ENCODE measurements around the gene MBLAC1. TPM values are rescaled to one million over a fixed set of nuclear protein-coding genes. Genes with fewer than 3 reads are reported as not detected.
A peak's percentile ranks its signal among the peaks of the same experiment; 100 is the strongest.

MBLAC1 gene
- total and polyA plus RNA-seq, 9 of the 15 experiments (the other 6 are each of a cell fraction or from before 2014, with no cell fraction given) = 0.03 to 3.1 (median 0.52) TPM

DNA sequence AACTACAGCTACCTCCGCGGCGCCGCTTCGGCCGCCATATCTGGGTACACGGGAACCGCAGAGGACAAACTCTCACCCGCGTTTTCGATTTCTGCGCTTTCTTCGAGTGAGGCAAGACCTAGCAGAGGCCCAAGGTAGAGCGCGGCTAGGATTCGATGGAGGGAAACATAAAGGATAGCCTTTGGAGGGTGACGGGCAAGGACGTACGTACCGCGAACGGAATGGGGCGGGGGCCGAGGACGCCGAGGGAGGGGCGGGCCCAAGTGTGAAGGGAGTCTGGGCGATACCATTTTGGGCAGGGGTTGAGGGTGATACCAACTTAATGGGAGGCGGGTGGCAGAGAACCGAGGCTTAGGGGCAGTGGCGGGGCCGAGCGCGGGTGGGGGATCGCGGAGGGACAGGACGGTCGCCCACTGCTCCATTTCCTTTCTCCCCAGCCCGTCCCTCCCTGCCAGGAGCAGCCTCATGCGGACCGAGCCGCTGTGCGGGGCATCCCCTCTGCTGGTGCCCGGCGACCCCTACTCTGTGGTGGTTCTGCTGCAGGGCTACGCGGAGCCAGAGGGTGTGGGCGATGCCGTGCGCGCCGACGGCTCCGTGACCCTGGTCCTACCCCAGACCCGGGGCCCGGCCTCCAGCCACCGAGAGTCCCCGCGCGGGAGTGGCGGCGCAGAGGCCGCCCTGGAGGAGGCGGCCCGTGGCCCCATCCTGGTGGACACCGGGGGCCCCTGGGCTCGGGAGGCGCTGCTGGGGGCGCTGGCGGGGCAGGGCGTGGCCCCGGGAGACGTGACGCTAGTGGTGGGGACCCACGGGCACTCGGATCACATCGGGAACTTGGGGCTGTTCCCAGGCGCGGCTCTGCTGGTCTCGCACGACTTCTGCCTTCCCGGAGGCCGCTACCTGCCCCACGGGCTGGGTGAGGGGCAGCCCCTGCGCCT, at the start of gene MBLAC1 (continued):
- TF ChIP-seq E2F1 (CRISPR knock-in tag; IDR thresholded peaks at IDR 0.05) (0 out of 2 replicates have a peak, but pooled peaks have one; percentile 9), GATAD2A (IDR thresholded peaks at IDR 0.05) (peak; percentile 27; the same call in 1 of the 2 replicates), TARDBP (IDR thresholded peaks at IDR 0.05) (no peak), SMC3 (conservative IDR thresholded peaks at IDR 0.05; ENCODE audit: insufficient read depth, low read depth, low read length) (no peak), SMARCB1 (IDR thresholded peaks at IDR 0.05; ENCODE audit: insufficient read length, low read depth) (no peak), TOE1 (IDR thresholded peaks at IDR 0.05; ENCODE audit: borderline replicate concordance) (peak; percentile 84), TOE1 (CRISPR knock-in tag; IDR thresholded peaks at IDR 0.05; ENCODE audit: borderline replicate concordance, low read depth) (no peak), ILK (tag; IDR thresholded peaks at IDR 0.05; ENCODE audit: borderline replicate concordance, low read depth) (no peak), DIDO1 (tag; IDR thresholded peaks at IDR 0.05; ENCODE audit: low read depth) (0 out of 2 replicates have a peak, but pooled peaks have one; percentile 26), TSC22D4 (tag; IDR thresholded peaks at IDR 0.05) (no peak), KDM2B (CRISPR knock-in tag; IDR thresholded peaks at IDR 0.05) (peak; percentile 68; the same call in 1 of the 2 replicates), SP2 (IDR thresholded peaks at IDR 0.05; ENCODE audit: extremely low read depth, low read depth, low read length, poor library complexity, severe bottlenecking) (no peak), ZNF354B (CRISPR knock-in tag; IDR thresholded peaks at IDR 0.05) (no peak), PATZ1 (CRISPR knock-in tag; IDR thresholded peaks at IDR 0.05; ENCODE audit: borderline replicate concordance) (no peak), RBM39 (optimal IDR thresholded peaks at IDR 0.05; ENCODE audit: low read depth, low read length) (no peak), MAFK (IDR thresholded peaks at IDR 0.05; ENCODE audit: low read length) (no peak), ZNF277 (CRISPR knock-in tag; IDR thresholded peaks at IDR 0.05; ENCODE audit: borderline replicate concordance) (no peak), FOXJ3 (CRISPR knock-in tag; IDR thresholded peaks at IDR 0.05) (no peak), YY1 (IDR thresholded peaks at IDR 0.05; ENCODE audit: borderline replicate concordance in 1 of 3, control insufficient read depth in 1 of 3, extremely low read depth in 1 of 3, insufficient read depth in 3 of 3, insufficient read length in 1 of 3, insufficient replicate concordance in 2 of 3, low read depth in 1 of 3, low read length in 2 of 3) (peak; percentile 69 to 94 (median 92)), CBFA2T2 (conservative IDR thresholded peaks at IDR 0.05) (no peak)
- TF ChIP-seq, protein P1, sequence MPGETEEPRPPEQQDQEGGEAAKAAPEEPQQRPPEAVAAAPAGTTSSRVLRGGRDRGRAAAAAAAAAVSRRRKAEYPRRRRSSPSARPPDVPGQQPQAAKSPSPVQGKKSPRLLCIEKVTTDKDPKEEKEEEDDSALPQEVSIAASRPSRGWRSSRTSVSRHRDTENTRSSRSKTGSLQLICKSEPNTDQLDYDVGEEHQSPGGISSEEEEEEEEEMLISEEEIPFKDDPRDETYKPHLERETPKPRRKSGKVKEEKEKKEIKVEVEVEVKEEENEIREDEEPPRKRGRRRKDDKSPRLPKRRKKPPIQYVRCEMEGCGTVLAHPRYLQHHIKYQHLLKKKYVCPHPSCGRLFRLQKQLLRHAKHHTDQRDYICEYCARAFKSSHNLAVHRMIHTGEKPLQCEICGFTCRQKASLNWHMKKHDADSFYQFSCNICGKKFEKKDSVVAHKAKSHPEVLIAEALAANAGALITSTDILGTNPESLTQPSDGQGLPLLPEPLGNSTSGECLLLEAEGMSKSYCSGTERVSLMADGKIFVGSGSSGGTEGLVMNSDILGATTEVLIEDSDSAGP (CRISPR knock-in tag; IDR thresholded peaks at IDR 0.05) = no peak
